HG02610 (cell line): ENCODE results near the gene SLC41A3.
A peak's percentile ranks its signal among the peaks of the same experiment; 100 is the strongest.
"Not testable (repeated sequence)": the region's sequence is repeated elsewhere in the genome, so short reads cannot be mapped to it uniquely, and the experiment has no call there.

Experiments
- ATAC-seq: cut with Tn5 transposase; IDR thresholded peaks from one replicate; pipeline ENCODE4 v1.9.1; 2021; ENCODE audit warnings: mild to moderate bottlenecking, moderate library complexity; ENCODE audit not compliant: unreplicated experiment

The SLC41A3 gene

DNA sequence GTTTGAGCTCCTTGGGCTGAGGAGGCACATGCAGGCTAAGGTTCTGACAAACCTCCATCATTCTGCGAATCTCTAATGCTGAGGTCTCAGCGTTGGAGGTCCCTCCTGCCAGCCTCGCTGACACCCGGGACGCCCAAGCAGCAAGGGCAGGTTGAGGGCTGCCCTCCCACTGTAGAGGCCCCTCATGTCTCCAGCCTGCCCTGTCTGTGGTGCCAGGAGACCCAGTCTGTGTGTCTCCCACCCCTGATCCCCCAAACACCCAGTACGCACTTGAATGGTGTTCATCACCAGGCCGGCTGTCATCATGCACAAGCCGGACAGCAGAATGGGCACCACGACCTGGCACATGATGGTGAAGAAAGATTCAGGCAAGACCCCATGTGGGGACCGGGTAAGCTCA, 27.8 kb downstream of the SLC41A3 start:
- ATAC-seq: no peak

GRCh38 chr3:126054870-126055269, 29.1 kb downstream of the SLC41A3 start:
- ATAC-seq: no peak

DNA sequence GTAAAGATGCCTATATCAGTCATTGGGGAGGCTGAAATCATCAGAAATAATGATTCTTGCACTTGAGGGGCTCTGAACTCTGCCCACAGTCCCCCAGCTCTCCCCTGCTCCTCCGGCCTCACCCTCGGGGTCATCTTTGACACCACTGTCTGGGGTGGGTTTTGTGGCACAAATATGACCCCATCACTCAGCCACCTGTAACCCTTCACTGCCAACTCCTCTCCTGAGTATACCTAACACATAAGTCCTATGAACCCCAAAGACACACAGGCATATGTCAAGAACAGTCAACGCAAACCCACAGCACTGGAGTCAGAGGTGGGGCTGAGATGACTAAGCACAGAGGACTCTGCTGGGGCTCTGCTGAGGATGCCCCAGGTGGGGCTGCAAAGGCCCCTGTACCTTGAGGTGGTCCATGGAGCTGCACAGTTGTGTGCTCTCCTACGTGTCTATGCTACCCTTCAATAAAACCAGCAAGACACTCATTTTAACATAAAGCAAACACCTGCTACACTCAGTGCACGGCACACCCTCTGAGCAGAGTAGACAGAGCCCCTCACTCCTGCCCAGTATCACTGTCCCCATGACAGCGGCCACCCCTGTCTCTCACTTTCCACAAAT, 29.9 kb downstream of the SLC41A3 start:
- no peak for ATAC-seq

GRCh38 chr3:126053513-126053912, 30.4 kb downstream of the SLC41A3 start:
- ATAC-seq: no peak

- ATAC-seq: peak; percentile 41
These were observed 31.5 kb downstream of the SLC41A3 start for GRCh38 chr3:126052196-126053058.

DNA sequence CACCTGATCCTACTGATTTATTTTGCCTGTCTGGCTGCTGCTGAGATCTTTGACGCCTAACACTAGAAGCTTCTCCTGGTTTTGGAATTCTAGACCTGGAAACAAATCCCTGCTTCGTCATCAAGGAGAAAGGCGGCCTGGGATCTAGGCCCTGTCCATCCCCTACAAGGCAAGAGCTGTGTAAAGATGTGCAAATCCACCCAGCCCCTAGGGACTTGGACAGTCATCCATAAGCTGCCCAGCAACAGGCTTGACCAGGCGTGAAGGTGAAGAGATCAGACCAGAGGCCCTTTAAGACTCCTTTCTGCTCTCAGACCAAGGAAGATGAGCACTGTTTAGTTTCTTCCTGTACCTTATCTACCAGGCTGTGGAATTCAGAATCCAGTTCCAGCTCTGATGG, 32.2 kb downstream of the SLC41A3 start:
- ATAC-seq: no peak

DNA sequence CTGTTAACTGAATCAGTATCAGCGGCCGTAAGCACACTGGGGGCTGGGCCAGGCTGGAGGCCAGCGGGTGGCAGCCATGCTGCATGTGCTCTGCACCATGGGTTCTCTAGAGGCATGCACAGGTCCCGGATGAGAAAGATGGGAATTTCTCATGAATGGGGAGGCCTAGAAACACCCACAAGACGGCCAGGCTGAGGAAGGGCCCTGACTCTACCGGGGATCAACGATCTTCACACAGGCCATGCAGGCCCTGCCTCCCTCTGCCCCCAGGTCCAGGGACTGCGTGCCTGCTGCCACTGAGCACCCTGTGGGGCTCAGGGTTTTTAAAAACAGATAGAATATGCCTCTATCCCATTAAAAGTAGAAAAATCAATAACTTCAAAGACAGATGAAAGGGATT, 32.7 kb downstream of the SLC41A3 start:
- ATAC-seq: no peak

DNA sequence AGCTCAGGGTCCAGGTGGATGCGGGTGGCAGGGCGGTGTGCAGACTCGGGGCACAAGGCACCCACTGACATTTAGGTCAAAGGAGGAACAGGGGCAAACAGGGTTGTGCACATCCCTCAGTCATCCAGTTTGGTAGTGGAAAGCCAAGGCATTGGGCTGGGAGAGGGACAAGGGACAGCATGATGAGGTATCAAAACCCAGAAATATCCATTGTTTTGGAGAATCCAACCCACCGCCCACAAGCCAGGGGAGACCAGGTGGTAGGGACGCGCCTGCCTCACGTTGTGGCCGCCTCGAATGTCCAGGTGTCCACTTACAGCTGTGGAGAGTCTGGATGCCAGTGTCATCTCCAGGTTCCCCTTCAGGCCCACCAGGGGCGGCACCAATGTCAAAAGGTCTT, 33.3 kb downstream of the SLC41A3 start:
- ATAC-seq: no peak

GRCh38 chr3:126050050-126050392, 33.9 kb downstream of the SLC41A3 start:
- no peak for ATAC-seq

DNA sequence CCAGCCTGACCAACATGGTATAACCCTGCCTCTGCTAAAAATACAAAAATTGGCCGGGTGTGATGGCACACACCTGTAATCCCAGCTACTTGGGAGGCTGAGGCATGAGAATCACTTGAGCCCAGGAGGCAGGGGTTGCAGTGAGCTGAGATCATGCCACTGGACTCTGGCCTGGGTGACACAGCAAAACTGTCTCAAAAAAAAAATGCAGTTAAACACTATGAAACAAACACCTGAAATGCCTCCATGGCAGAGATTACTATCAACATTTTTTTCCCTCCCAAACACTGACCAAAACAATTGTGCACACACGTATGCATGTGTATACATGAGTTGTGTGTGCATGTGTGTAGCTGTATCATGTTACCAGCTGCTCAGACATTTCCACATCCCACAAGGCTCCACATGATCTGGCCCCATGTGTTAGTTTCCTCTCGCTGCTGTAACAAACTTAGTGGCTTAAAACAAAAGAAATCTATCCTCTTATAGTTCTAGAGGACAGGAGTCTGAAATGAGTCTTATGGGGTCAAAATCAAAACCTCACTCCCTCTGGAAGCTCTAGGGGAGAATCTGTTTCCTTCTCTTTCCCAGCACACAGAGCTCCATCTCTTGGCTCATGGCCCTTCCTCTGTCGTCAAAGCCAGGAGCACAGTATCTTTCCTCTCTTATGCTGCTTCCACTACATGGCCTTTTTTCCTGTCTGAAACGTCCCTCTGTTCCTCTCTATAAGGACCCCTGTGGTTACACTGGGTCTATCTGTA, 34.5 kb downstream of the SLC41A3 start:
- ATAC-seq: no peak

DNA sequence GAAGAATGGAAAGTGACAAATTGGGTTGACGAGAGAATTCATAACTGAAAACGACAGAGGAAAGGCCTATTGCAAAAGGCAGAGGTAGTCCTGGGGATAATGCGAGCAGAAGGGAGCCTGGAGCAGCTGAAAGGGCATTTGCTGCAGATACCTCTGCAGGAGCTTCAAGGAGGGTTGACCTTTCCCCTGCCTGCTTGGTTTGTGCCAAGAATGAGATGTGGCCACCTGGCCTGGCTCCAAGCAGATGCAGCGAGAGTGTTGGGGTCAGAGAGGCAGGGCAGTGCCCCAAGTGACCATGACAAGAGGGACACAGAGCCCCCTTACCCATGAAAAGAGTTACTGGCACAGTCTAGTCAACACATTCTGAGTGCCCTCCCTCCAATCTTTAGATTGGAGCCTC, 43.5 kb downstream of the SLC41A3 start:
- ATAC-seq: no peak

DNA sequence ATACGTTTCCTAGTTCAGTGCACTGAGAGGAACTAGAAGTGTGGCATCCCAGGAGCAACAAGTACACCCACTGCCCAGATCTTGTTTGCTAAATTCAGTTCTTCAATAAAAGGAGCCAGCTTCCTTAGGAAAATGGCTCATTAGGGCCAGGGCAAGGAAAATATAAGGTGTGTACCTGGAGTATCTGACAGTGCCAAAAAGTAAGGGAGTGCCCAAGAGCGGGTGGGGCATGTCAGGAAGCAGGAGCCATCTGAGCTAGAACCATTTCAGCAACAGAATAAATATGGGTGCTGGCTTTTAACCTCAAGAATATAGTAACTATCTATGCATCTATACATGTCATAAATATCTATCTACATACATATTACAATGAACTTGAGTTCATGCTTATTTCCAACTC, 44.1 kb downstream of the SLC41A3 start:
- no peak for ATAC-seq

- not testable (repeated sequence) for ATAC-seq
These were observed 45.1 kb downstream of the SLC41A3 start for GRCh38 chr3:126038791-126039190.

DNA sequence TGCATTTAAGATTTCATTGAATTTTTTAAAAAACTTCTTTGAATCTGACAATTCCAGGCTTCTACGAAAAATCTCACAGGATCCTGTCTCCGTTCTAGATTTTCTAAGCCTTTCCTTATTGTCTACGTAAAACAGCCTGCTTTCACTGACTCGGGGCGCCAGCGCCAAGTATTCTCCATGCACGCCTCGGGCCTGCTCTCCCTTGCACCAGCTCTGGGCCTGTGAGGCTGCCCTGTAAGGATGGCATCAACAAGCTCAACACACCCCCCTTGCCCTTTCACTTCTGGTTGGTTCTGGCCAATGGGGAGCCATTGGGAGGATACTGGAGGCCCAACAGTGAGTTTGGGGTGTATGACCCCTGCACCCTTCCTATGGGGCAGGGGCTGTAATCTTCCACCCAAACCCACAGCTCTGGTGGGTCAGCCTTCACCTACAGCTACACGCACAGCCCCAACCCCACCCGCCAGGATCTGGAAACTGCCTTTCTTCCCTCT, 47.8 kb downstream of the SLC41A3 start:
- ATAC-seq: no peak

GRCh38 chr3:126035362-126036050, 48.4 kb downstream of the SLC41A3 start:
- ATAC-seq: no peak

- no peak for ATAC-seq
These were observed 49.2 kb downstream of the SLC41A3 start for GRCh38 chr3:126034481-126035361.

DNA sequence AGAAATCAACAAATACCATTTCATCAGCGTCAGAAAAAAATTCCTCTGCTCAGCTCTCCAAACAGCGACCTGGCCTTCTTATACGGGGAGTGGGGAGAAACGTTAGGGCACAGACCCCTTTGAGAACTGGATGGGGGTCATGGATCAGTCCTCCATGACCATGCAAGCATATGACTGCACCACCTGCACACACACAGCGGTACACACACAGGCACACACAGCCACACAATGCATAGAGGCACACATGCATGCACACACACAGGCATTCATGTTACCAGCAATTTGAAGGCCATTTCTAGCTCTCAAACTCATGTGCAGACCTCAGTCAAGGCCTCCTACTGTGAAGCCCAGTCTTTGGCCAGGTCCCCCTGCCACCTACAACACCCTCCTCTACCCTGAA, 50.2 kb downstream of the SLC41A3 start:
- ATAC-seq: no peak

GRCh38 chr3:126033051-126033745, 50.7 kb downstream of the SLC41A3 start:
- no peak for ATAC-seq

DNA sequence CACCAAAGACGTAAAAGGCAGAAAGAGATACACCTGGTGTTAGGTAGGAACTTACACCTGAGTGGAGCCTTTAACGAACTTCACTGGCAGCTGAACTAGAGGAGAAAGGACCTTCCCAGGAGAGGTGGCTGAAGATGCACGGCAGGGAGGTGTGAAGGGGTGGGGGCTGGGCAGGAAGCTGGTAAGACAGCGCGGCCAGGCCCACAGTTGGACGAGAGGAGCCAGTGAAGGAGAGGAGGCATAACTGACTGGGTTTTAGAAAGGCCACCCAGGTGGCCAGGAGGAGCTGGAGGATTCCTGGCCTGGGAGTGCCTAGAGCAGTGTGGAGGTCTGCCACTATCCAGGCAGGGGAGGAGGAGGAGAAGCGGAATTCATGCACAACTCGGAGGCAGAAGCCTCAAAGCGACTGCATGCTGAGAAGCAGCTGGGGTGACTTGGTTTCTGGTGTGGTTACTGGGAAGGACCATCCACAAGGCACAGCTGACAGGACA, 51.9 kb downstream of the SLC41A3 start:
- no peak for ATAC-seq
